Transverse colon (tissue), 3 donors: ENCODE data around the gene WNK4.

Source experiments
- CTCF ChIP-seq, 5 experiments: fragments of 200-600 bp in 3 of 5; fragments of 450-650 bp in 2 of 5; sonication (generic) in 3 of 5; IDR thresholded peaks; 1 replicate in 2 of 5; 2 replicates in 3 of 5; pipeline ENCODE4 v1.5.1; 2016 to 2017; ENCODE audit warnings: antibody characterized with exemption in 5 of 5, inconsistent platforms in 3 of 5, mild to moderate bottlenecking in 2 of 5, moderate library complexity in 1 of 5
- POLR2A ChIP-seq: fragments of 450-650 bp; IDR thresholded peaks from one replicate; pipeline ENCODE4 v1.6.1; 2016; ENCODE audit warnings: antibody characterized with exemption, mild to moderate bottlenecking, moderate library complexity

GRCh38 chr17:42759982-42760651 lies 20.3 kb upstream of the WNK4 start:
- TF ChIP-seq POLR2A (no peak), CTCF (IDR thresholded peaks at IDR 0.05) (no peak)
